NK-92 (cell line): ENCODE results near the gene PALS2.

Experiments
- DNase-seq: peaks from one replicate; lab custom pipeline; 2025; ENCODE audit not compliant: unreplicated experiment; lab: John Stamatoyannopoulos, UW

The PALS2 gene

GRCh38 chr7:24582166-24582565, 8.9 kb downstream of the PALS2 start:
- no peak for DNase-seq

GRCh38 chr7:24587853-24588252, 14.6 kb downstream of the PALS2 start:
- no peak for DNase-seq

GRCh38 chr7:24591152-24591551, 17.9 kb downstream of the PALS2 start:
- DNase-seq = no peak

GRCh38 chr7:24595671-24596418, 22.6 kb downstream of the PALS2 start:
- no peak for DNase-seq

GRCh38 chr7:24597014-24597413, 23.8 kb downstream of the PALS2 start:
- no peak for DNase-seq

GRCh38 chr7:24601600-24601999, 28.3 kb downstream of the PALS2 start:
- no peak for DNase-seq

GRCh38 chr7:24602860-24603456, 29.7 kb downstream of the PALS2 start:
- DNase-seq = no peak

- DNase-seq = no peak
These were observed 31.4 kb downstream of the PALS2 start for GRCh38 chr7:24604630-24605029.

GRCh38 chr7:24608504-24608903, 35.3 kb downstream of the PALS2 start:
- no peak for DNase-seq

GRCh38 chr7:24609059-24609458, 35.8 kb downstream of the PALS2 start:
- no peak for DNase-seq

GRCh38 chr7:24609570-24609969, 36.3 kb downstream of the PALS2 start:
- no peak for DNase-seq

GRCh38 chr7:24611130-24611529, 37.9 kb downstream of the PALS2 start:
- DNase-seq = no peak

GRCh38 chr7:24617957-24618616, 44.8 kb downstream of the PALS2 start:
- DNase-seq = no peak

- DNase-seq = no peak
These were observed 46.7 kb downstream of the PALS2 start for GRCh38 chr7:24619978-24620377.

GRCh38 chr7:24622646-24623182, 49.5 kb downstream of the PALS2 start:
- DNase-seq = no peak
